ENCODE measurements around the gene MAT2A.

Gene MAT2A

GRCh38 chr2:85566265-85566664 is 27.3 kb downstream of the MAT2A start:
- CTCF ChIA-PET = no interaction called here

DNA sequence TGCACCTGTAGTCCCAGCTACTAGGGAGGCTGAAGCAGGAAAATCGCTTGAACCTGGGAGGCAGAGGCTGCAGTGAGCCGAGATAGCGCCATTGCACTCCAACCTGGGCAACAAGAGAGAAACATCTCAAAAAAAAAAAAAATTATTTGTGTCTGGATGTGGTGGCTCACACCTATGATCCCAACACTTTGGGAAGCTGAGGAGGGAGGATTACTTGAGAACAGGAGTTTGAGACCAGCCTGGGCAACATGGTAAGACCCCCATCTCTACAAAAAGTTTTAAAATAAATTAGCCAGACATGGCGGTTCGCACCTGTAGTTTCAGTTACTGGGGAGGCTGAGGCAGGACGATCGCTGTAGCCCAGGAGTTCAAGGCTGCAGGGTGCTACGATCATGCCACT is 36.8 kb downstream of the MAT2A start:
- CTCF ChIA-PET = no interaction called here
- DNase-seq (ENCODE audit: extremely low spot score) = no peak
- POLR2A ChIA-PET = interaction anchor here (1.1 to 3.0 kb wide), 2 partner anchors 19 to 36 kb away, joined by 3 to 14 read pairs; partner anchors contain the start of genes C2orf68 and RNF181
- TF ChIP-seq TARDBP (IDR thresholded peaks at IDR 0.05) = no peak
- TF ChIP-seq ARNT (IDR thresholded peaks at IDR 0.05) = no peak
- no peak for TF ChIP-seq ZNF384 (IDR thresholded peaks at IDR 0.05)
- no peak for TF ChIP-seq HDGF (IDR thresholded peaks at IDR 0.05; ENCODE audit: borderline replicate concordance)
- no peak for TF ChIP-seq SP1 (IDR thresholded peaks at IDR 0.05)
- TF ChIP-seq NFRKB (IDR thresholded peaks at IDR 0.05) = no peak

More at GRCh38 chr2:85566265-85566664, 27.3 kb downstream of the MAT2A start:
- POLR2A ChIA-PET = interaction anchor here (1.8 kb wide), 1 partner anchor 46 kb away, joined by 5 read pairs; the partner anchor contains the start of gene C2orf68
- no peak for DNase-seq (ENCODE audit: extremely low spot score)
- TF ChIP-seq PKNOX1 (IDR thresholded peaks at IDR 0.05) = no peak
- TF ChIP-seq FOXA1 (IDR thresholded peaks at IDR 0.05) = no peak
- no peak for TF ChIP-seq LEF1 (IDR thresholded peaks at IDR 0.05; ENCODE audit: borderline replicate concordance)
- TF ChIP-seq HDGF (IDR thresholded peaks at IDR 0.05; ENCODE audit: borderline replicate concordance) = no peak
- TF ChIP-seq SUZ12 (IDR thresholded peaks at IDR 0.05) = no peak
- TF ChIP-seq FOXM1 (IDR thresholded peaks at IDR 0.05; ENCODE audit: borderline replicate concordance) = no peak
- no peak for TF ChIP-seq ARNT (IDR thresholded peaks at IDR 0.05)

DNA sequence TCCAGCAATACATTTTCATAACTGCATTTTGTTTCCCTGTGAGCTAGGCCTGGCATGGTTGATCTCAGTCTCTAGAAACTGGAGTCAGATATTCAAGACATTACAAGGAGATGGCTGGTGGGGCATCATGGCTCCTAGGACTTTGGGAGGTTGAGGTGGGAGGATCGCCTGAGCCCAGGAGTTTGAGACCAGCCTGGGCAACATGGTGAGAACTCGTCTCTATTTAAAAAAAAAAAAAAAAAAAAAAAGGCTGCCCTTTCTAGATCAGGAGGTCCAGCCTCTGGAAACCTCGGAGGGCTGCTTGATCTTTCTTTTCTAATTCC is 38.1 kb downstream of the MAT2A start:
- DNase-seq (ENCODE audit: extremely low spot score) = no peak
- CTCF ChIA-PET = interaction anchor here (0.6 kb wide), 1 partner anchor 37 kb away, joined by 4 read pairs; no protein-coding TSS in a partner anchor
- no peak for TF ChIP-seq PKNOX1 (IDR thresholded peaks at IDR 0.05)
- no peak for TF ChIP-seq ARNT (IDR thresholded peaks at IDR 0.05)
- TF ChIP-seq FOXA1 (IDR thresholded peaks at IDR 0.05) = no peak
- no peak for TF ChIP-seq NFRKB (IDR thresholded peaks at IDR 0.05)
- no peak for TF ChIP-seq LEF1 (IDR thresholded peaks at IDR 0.05; ENCODE audit: borderline replicate concordance)
- TF ChIP-seq HDGF (IDR thresholded peaks at IDR 0.05; ENCODE audit: borderline replicate concordance) = no peak
- TF ChIP-seq TARDBP (IDR thresholded peaks at IDR 0.05) = no peak
- no peak for TF ChIP-seq FOXK2 (IDR thresholded peaks at IDR 0.05)
- TF ChIP-seq CTBP1 (IDR thresholded peaks at IDR 0.05; ENCODE audit: borderline replicate concordance) = no peak
- no peak for TF ChIP-seq FOXM1 (IDR thresholded peaks at IDR 0.05; ENCODE audit: borderline replicate concordance)
- no peak for TF ChIP-seq ZNF384 (IDR thresholded peaks at IDR 0.05)
- no peak for TF ChIP-seq BHLHE40 (IDR thresholded peaks at IDR 0.05; ENCODE audit: borderline replicate concordance)
- no peak for TF ChIP-seq L3MBTL2 (conservative IDR thresholded peaks at IDR 0.05)
- POLR2A ChIA-PET = interaction anchor here (1.2 to 3.0 kb wide), 2 partner anchors 18 to 158 kb away, joined by 4 to 14 read pairs; partner anchors contain the start of gene RNF181

DNA sequence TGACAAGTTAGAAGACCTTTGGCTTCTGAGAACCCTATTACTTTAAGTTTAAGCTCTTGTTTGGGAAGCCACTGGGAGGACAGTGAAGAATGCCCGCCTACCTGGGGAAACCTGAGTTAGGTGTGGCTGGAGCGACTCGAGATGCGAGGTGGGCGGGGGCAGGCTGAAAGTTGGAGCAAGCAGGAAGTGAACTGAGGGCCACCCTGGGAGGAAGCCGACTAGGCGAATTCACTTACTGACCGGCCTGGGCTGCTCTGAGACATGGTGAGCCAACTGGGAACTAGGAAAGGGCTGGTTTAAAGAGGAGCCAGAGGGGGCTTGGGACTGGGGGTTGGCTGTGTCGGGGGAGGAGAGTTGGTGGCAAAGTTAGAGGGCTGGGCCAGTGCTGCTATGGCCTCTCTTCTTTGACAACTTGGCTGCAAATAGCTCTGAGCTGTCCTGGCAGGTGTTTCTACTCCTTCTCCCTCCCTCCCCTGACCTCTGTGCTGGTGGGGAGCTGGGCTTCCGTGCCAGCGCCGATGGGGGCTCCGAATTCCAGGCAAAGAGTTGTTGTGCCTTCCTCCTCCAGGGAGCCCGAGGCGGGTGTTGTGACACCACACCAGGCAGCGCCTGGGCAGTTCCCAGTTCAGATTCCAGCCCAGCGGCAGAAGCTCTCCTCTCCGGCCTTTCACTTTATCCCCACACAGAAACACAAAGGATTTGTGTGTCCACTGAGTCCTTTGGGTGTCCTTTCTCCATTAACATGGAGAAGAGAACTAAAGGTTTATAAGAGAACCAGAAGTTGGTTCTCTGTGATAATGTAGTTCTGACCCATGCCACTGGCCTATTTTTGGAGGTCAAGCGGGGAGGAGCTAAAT is 38.6 kb downstream of the MAT2A start, which contains the start of gene VAMP8:
Gene VAMP8, plus strand, starts transcription at position 201 of the 857 bp plus-strand sequence. Its CDS starts 61 bp downstream, at position 262.
- ChIA-PET CTCF (interaction anchor here (0.6 kb wide), 2 partner anchors 26 to 36 kb away, joined by 3 to 4 read pairs; no protein-coding TSS in a partner anchor), POLR2A (interaction anchor here (0.6 to 3.0 kb wide), 7 partner anchors 17 to 159 kb away, joined by 3 to 14 read pairs (median 4); partner anchors contain the start of genes C2orf68 and RNF181)
- no peak for DNase-seq (ENCODE audit: extremely low spot score)
- TF ChIP-seq ZNF384 (IDR thresholded peaks at IDR 0.05) (no peak), BHLHE40 (IDR thresholded peaks at IDR 0.05; ENCODE audit: borderline replicate concordance) (no peak), L3MBTL2 (conservative IDR thresholded peaks at IDR 0.05) (no peak), HDGF (IDR thresholded peaks at IDR 0.05; ENCODE audit: borderline replicate concordance) (no peak), CTBP1 (IDR thresholded peaks at IDR 0.05; ENCODE audit: borderline replicate concordance) (no peak), FOXM1 (IDR thresholded peaks at IDR 0.05; ENCODE audit: borderline replicate concordance) (no peak), NFRKB (IDR thresholded peaks at IDR 0.05) (no peak), LEF1 (IDR thresholded peaks at IDR 0.05; ENCODE audit: borderline replicate concordance) (no peak), TARDBP (IDR thresholded peaks at IDR 0.05) (no peak), SP1 (IDR thresholded peaks at IDR 0.05) (no peak), FOXA1 (IDR thresholded peaks at IDR 0.05) (no peak), PKNOX1 (IDR thresholded peaks at IDR 0.05) (no peak), SUZ12 (IDR thresholded peaks at IDR 0.05) (no peak), ARNT (IDR thresholded peaks at IDR 0.05) (no peak), FOXK2 (IDR thresholded peaks at IDR 0.05) (no peak), ELF4 (IDR thresholded peaks at IDR 0.05) (no peak)

DNA sequence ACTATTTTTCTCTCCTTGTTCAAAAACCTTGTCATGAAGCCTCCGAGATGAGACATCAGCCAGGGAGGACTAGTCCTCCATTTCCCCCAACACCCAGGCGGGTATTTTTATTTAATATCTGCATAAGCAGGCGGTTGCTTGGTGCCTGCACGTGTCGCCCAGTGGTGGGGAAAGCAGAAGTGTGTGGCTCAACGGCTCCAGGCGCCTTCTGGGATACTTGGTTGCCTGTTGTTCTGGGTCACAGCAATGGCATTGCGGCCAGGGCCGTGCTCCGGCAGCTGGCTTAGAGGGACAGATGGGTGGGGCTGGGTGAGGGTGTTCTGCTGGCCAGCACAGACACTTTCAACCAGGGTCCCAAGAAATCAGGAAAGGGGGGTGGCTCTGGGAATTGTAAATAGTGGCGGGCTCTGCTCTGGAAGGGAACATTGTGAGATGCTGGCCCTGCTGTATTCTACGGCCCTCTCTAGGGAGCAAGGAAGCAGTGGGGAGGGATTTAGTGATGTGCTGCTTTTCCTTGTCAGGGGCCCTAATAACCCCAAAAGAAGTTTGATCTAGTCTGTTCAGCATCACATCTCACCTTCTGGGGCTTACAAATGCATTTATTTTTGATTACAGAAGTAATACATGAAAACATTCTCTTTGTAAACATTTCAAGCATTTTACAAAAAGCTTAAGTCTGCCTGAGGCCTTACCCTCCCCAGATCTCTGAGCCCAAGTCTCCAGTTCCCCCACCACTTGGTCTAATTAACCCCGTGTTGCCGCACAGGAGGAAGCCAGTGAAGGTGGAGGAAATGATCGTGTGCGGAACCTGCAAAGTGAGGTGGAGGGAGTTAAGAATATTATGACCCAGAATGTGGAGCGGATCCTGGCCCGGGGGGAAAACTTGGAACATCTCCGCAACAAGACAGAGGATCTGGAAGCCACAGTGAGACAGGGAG is 39.5 kb downstream of the MAT2A start:
- POLR2A ChIA-PET = interaction anchor here (0.6 to 3.0 kb wide), 10 partner anchors 14 to 137 kb away, joined by 3 to 14 read pairs (median 4); partner anchors contain the start of genes C2orf68 and RNF181
- CTCF ChIA-PET = interaction anchor here (0.6 to 1.1 kb wide), 2 partner anchors 21 to 27 kb away, joined by 3 read pairs; no protein-coding TSS in a partner anchor
- TF ChIP-seq SUZ12 (IDR thresholded peaks at IDR 0.05) (no peak), L3MBTL2 (conservative IDR thresholded peaks at IDR 0.05) (no peak), FOXM1 (IDR thresholded peaks at IDR 0.05; ENCODE audit: borderline replicate concordance) (no peak), HDGF (IDR thresholded peaks at IDR 0.05; ENCODE audit: borderline replicate concordance) (no peak), FOXA1 (IDR thresholded peaks at IDR 0.05) (no peak), LEF1 (IDR thresholded peaks at IDR 0.05; ENCODE audit: borderline replicate concordance) (no peak), CTBP1 (IDR thresholded peaks at IDR 0.05; ENCODE audit: borderline replicate concordance) (no peak), ELF4 (IDR thresholded peaks at IDR 0.05) (no peak), PKNOX1 (IDR thresholded peaks at IDR 0.05) (no peak), BHLHE40 (IDR thresholded peaks at IDR 0.05; ENCODE audit: borderline replicate concordance) (no peak), ARNT (IDR thresholded peaks at IDR 0.05) (no peak), SP1 (IDR thresholded peaks at IDR 0.05) (no peak), ZNF384 (IDR thresholded peaks at IDR 0.05) (no peak), NFRKB (IDR thresholded peaks at IDR 0.05) (no peak), FOXK2 (IDR thresholded peaks at IDR 0.05) (no peak), TARDBP (IDR thresholded peaks at IDR 0.05) (no peak)
- no peak for DNase-seq (ENCODE audit: extremely low spot score)
